ENCODE data around the gene POTEJ.
"Not testable (repeated sequence)": the region's sequence is repeated elsewhere in the genome, so short reads cannot be mapped to it uniquely, and the experiment has no call there.

The POTEJ gene

GRCh38 chr2:130611140-130611539 is at the start of gene POTEJ:
Gene POTEJ, plus strand, starts transcription at chr2:130611440. Its CDS starts 93 bp downstream, at chr2:130611533.
- H3K36me3 Mint-ChIP-seq (ENCODE audit: low read depth); H3K27me3 Mint-ChIP-seq; H3K27ac Mint-ChIP-seq; H3K9me3 Mint-ChIP-seq; H3K4me1 Mint-ChIP-seq (ENCODE audit: low read depth); H3K4me3 Mint-ChIP-seq: not testable (repeated sequence)

DNA sequence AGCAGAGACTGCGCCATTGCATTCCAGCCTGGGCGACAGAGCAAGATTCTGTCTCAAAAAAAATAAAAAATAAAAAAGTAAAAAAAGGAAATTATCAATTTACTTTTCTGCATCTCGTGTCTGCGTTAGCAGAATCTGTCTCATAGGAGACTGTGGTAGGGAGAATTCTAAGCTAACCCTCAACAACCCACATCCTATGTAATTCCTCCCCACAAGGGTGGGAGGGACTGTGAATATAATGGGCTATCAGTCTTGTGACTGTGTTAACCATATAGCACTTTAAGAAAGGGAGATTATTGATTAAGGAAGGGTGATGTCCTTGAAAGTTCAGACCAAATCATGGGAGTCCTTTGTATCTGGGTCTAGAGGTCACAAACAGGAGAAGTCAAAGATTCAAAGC is 45.1 kb upstream of the POTEJ start:
- not testable (repeated sequence) for H3K4me3 Mint-ChIP-seq; H3K36me3 Mint-ChIP-seq (ENCODE audit: low read depth); H3K9me3 Mint-ChIP-seq; H3K27me3 Mint-ChIP-seq; H3K27ac Mint-ChIP-seq; H3K4me1 Mint-ChIP-seq (ENCODE audit: low read depth)

DNA sequence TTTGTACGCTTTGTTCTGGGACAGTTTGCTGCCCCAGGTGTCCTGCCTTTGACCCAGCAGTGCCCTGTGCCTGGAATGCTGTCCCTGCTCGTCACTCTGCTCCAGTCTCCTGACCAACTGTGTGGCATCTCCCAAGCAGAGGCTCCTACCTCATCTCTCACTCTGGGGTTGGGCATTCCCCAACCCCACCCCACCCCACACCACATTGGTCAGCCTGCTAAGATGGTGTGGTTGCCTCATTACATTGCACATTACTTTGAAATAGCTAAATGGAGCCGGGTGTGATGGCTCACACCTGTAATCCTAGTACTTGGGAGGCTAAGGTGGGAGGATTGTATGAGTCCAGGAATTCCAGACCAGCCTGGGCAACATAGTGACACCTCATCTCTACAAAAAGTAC is 39.3 kb upstream of the POTEJ start:
- not testable (repeated sequence) for H3K4me3 Mint-ChIP-seq; H3K9me3 Mint-ChIP-seq; H3K27me3 Mint-ChIP-seq; H3K27ac Mint-ChIP-seq; H3K36me3 Mint-ChIP-seq (ENCODE audit: low read depth); H3K4me1 Mint-ChIP-seq (ENCODE audit: low read depth)

GRCh38 chr2:130574230-130574629 is 37.0 kb upstream of the POTEJ start:
- not testable (repeated sequence) for H3K27me3 Mint-ChIP-seq; H3K36me3 Mint-ChIP-seq (ENCODE audit: low read depth); H3K4me1 Mint-ChIP-seq (ENCODE audit: low read depth); H3K4me3 Mint-ChIP-seq; H3K27ac Mint-ChIP-seq; H3K9me3 Mint-ChIP-seq

GRCh38 chr2:130576209-130576784 is 34.9 kb upstream of the POTEJ start:
- not testable (repeated sequence) for H3K4me1 Mint-ChIP-seq (ENCODE audit: low read depth); H3K9me3 Mint-ChIP-seq; H3K4me3 Mint-ChIP-seq; H3K27ac Mint-ChIP-seq; H3K36me3 Mint-ChIP-seq (ENCODE audit: low read depth); H3K27me3 Mint-ChIP-seq

DNA sequence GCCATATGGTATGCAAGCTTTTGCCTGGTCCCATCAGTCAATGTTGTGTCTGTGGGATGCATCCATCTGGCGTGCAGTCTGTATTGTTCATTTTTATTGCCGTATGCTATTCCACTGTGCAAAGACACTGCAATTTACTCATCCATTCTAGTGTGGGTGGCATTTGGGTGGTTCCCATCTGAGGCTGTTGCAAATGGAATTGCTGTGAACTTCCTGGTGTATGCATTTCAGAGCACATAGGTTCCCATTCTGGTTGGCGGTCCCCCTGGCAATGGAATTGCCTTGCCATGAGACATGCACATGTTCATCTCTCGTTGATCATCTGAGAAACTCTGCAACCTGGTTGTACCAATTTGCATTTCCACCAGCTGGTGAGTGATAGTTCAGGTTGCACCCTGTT is 33.7 kb upstream of the POTEJ start:
- not testable (repeated sequence) for H3K4me3 Mint-ChIP-seq; H3K36me3 Mint-ChIP-seq (ENCODE audit: low read depth); H3K27me3 Mint-ChIP-seq; H3K27ac Mint-ChIP-seq; H3K4me1 Mint-ChIP-seq (ENCODE audit: low read depth); H3K9me3 Mint-ChIP-seq

DNA sequence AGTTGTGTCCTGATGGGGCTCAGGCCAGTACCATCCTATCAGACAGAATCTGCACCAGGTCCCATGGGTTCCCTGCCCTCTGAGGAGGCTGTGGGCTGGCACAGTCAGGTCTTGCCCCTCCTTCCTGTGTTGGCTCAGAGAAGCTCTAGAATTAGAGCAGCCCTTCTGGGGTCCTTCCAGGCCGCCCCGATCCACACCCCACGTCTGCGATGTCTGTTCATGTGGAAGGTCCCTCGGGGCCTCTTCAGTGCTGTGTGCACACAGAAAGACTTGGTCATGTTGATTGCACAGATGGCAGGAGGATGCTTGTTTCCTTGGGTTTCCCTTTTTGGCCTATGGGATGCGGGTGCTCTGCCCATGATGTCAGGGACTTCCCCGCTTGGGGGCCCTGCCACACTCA is 32.1 kb upstream of the POTEJ start:
- H3K27ac Mint-ChIP-seq; H3K4me3 Mint-ChIP-seq; H3K27me3 Mint-ChIP-seq; H3K36me3 Mint-ChIP-seq (ENCODE audit: low read depth); H3K9me3 Mint-ChIP-seq; H3K4me1 Mint-ChIP-seq (ENCODE audit: low read depth): not testable (repeated sequence)

DNA sequence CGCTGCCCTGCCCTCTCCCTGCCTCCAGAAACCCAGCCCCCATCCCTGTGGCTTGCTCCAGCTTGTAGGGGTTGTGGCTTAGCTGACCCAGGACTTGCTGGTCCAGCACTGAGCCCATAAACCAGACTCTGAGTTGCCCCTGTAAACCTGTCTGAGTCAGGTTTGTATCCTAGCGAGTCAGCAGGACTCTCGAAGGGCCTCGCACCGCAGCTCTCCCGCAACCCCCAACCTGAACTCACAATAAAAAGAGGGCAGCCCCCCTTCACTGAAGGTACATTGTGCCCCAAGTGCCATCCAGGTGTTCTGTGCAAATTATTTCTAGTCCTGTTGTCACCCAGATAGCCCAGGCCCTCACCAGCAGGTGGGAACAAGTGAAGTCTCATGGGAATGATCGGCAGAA is 29.7 kb upstream of the POTEJ start:
- not testable (repeated sequence) for H3K4me1 Mint-ChIP-seq (ENCODE audit: low read depth); H3K27ac Mint-ChIP-seq; H3K36me3 Mint-ChIP-seq (ENCODE audit: low read depth); H3K9me3 Mint-ChIP-seq; H3K4me3 Mint-ChIP-seq; H3K27me3 Mint-ChIP-seq

DNA sequence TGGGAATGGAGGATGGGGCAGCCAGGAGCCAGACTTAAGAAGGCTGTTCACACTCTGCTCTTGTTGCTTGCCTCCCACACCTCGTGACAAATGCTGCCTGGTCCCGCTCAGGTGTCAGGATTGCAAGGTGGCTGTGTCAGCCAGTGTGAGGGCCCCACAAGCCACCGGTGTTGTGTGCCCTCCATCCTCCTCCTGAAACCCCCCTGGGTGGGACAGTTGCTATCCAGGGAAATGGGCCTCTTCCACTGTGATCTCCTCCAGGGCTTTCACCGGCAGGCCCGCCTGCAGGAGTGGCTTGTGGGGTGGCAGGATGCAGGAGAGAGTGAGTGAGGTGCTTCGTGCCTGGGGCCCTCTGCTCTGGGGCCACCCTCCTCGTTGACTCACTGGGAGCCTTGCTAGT is 28.3 kb upstream of the POTEJ start:
- not testable (repeated sequence) for H3K4me3 Mint-ChIP-seq; H3K27me3 Mint-ChIP-seq; H3K9me3 Mint-ChIP-seq; H3K27ac Mint-ChIP-seq; H3K4me1 Mint-ChIP-seq (ENCODE audit: low read depth); H3K36me3 Mint-ChIP-seq (ENCODE audit: low read depth)

GRCh38 chr2:130583582-130583981 is 27.7 kb upstream of the POTEJ start:
- H3K36me3 Mint-ChIP-seq (ENCODE audit: low read depth); H3K27me3 Mint-ChIP-seq; H3K4me3 Mint-ChIP-seq; H3K27ac Mint-ChIP-seq; H3K4me1 Mint-ChIP-seq (ENCODE audit: low read depth); H3K9me3 Mint-ChIP-seq: not testable (repeated sequence)

DNA sequence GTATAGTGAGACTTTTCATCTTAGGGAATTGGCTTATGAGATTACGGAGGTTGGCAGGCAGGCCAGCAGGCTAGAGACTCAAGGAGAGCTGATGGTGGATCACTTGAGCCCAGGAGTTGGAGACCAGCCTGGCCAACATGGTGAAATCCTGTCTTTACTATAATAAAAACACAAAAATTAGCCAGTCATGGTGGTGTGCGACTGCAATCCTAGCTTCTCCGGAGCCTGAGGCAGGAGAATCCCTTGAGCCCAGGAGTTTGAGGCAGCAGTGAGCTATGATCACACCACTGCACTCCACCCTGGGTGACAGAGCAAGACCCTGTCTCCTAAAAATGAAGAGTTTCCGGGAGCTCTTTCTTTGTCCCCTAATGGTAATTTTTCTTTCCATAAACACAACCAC is 26.5 kb upstream of the POTEJ start:
- not testable (repeated sequence) for H3K4me3 Mint-ChIP-seq; H3K27ac Mint-ChIP-seq; H3K9me3 Mint-ChIP-seq; H3K4me1 Mint-ChIP-seq (ENCODE audit: low read depth); H3K27me3 Mint-ChIP-seq; H3K36me3 Mint-ChIP-seq (ENCODE audit: low read depth)

DNA sequence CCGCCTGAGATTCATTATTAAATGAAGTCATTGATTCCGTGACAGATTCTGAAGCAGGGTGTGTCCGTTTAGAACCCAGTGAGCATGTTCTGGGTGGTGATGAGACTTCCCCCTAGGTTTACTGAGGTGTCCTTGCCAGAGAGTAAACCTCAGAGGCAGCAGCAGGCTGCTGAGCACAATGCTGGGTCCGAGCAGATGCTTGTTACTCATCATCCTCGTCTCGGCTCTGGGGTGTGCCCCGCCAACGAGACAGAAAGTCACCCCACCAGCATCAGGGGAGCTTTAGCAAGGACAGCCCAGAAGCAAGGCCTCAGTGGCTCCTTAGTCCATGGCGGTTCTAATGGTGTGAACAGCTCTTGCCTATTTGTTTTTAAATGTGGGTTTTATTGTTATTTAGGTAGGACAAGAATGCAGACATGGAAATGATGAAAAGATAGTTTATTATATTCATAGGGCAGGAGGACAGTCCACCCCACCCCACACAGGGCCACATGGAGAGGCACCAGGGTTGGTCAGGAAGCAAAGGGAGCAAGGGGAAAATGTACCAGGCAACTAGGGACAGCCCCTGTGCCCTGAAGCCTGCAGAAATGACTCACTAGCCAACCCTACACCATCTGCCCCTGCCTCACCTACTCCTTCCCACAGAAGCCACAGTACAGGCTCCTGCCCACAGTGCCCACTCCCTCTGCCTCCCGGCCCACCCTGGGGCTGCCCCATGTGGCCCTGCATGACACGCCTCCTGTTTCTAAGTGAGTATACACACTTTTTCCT is 22.4 kb upstream of the POTEJ start:
- H3K4me3 Mint-ChIP-seq; H3K9me3 Mint-ChIP-seq; H3K36me3 Mint-ChIP-seq (ENCODE audit: low read depth); H3K27me3 Mint-ChIP-seq; H3K27ac Mint-ChIP-seq; H3K4me1 Mint-ChIP-seq (ENCODE audit: low read depth): not testable (repeated sequence)

- not testable (repeated sequence) for H3K27ac Mint-ChIP-seq; H3K4me1 Mint-ChIP-seq (ENCODE audit: low read depth); H3K9me3 Mint-ChIP-seq; H3K4me3 Mint-ChIP-seq; H3K27me3 Mint-ChIP-seq; H3K36me3 Mint-ChIP-seq (ENCODE audit: low read depth)
Observed at GRCh38 chr2:130590170-130590841, 20.9 kb upstream of the POTEJ start.

- not testable (repeated sequence) for H3K36me3 Mint-ChIP-seq (ENCODE audit: low read depth); H3K27ac Mint-ChIP-seq; H3K4me3 Mint-ChIP-seq; H3K27me3 Mint-ChIP-seq; H3K9me3 Mint-ChIP-seq; H3K4me1 Mint-ChIP-seq (ENCODE audit: low read depth)
Observed at GRCh38 chr2:130590842-130591359, 20.3 kb upstream of the POTEJ start.

DNA sequence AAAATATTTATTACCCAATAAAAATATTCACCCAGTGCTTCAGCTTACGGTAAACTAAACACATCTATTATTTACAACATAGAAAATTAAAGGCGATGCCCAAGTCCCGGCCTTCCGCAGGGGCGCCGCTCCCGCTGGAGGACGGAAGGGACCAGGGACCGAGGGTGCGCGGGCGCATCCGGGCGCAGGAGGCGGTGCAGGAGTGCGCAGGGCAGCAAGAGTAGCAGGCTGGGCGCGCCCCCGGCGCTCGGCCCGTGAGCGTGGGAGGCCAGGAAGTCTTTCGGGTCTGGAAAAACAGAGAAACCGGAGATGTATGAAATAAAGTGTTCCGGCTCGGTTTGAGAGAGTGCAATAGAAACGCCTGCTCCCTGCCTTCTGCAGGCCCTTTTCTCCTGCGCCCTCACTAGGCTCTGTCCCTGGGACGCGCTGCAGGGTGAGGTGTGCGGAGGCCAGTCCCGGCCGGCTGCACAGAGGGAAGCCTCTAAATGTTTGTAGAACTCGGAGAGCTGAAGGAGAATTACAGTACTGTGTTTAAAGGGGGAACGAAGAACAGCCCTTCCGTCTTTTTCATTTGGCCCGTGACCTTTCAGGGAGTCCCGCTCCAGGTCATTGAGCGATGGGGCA is 18.3 kb upstream of the POTEJ start:
- H3K4me3 Mint-ChIP-seq; H3K4me1 Mint-ChIP-seq (ENCODE audit: low read depth); H3K27me3 Mint-ChIP-seq; H3K27ac Mint-ChIP-seq; H3K9me3 Mint-ChIP-seq; H3K36me3 Mint-ChIP-seq (ENCODE audit: low read depth): not testable (repeated sequence)

- not testable (repeated sequence) for H3K36me3 Mint-ChIP-seq (ENCODE audit: low read depth); H3K27ac Mint-ChIP-seq; H3K4me3 Mint-ChIP-seq; H3K9me3 Mint-ChIP-seq; H3K4me1 Mint-ChIP-seq (ENCODE audit: low read depth); H3K27me3 Mint-ChIP-seq
Observed at GRCh38 chr2:130594011-130594410, 17.2 kb upstream of the POTEJ start.

All from stimulated activated naive CD8-positive, alpha-beta T cell treated with anti-CD3 and anti-CD28 coated beads, Interleukin-15, Interleukin-2, amounts not matched to agents 100 ng/mL and 50 ng/mL, for 24 hours (primary cell).